HG03135 (cell line): ENCODE results near the gene AHNAK2.

ENCODE experiments used
- ATAC-seq: cut with Tn5 transposase; IDR thresholded peaks from one replicate; pipeline ENCODE4 v1.9.1; 2021; ENCODE audit warnings: mild to moderate bottlenecking, moderate library complexity; ENCODE audit not compliant: unreplicated experiment

Gene AHNAK2

GRCh38 chr14:104889375-104889757 lies 88.8 kb downstream of the AHNAK2 start:
- ATAC-seq = no peak

- ATAC-seq = no peak
These were observed 89.4 kb downstream of the AHNAK2 start for GRCh38 chr14:104888489-104889374.

- no peak for ATAC-seq
These were observed 90.3 kb downstream of the AHNAK2 start for GRCh38 chr14:104887623-104888488.
